ENCODE measurements around the gene ADCY10. TPM values are rescaled to one million over a fixed set of nuclear protein-coding genes. Genes with fewer than 3 reads are reported as not detected.
"Not testable (repeated sequence)": the region's sequence is repeated elsewhere in the genome, so short reads cannot be mapped to it uniquely, and the experiment has no call there.

The ADCY10 gene
- total RNA-seq, 6 experiments from 2014 or later, result 0.12 to 0.22 (median 0.17) TPM; not detected in 2

GRCh38 chr1:167933788-167934187 is 19.9 kb upstream of the ADCY10 start:
- H3K36me3 Mint-ChIP-seq (ENCODE audit: low read depth), result peaks cover 4% of the 10 kb centered on the region; the same call in 1 of the 2 replicates

GRCh38 chr1:167929725-167930124 is 15.8 kb upstream of the ADCY10 start:
- Mint-ChIP-seq H3K4me3 (no peak overlapping the region), H3K27me3 (ENCODE audit: insufficient read depth) (no peaks in the 10 kb centered on the region), H3K36me3 (ENCODE audit: low read depth) (peaks cover 4% of the 10 kb centered on the region; the same call in 1 of the 2 replicates), H3K9me3 (no peaks in the 10 kb centered on the region), H3K4me1 (ENCODE audit: low read depth) (peaks cover 26% of the 10 kb centered on the region), H3K27ac (no peak overlapping the region)
- TF ChIP-seq CTCF (IDR thresholded peaks at IDR 0.05), result no peak
- no peak for DNase-seq

More at GRCh38 chr1:167933788-167934187, 19.9 kb upstream of the ADCY10 start:
- Mint-ChIP-seq H3K9me3 (no peaks in the 10 kb centered on the region), H3K27ac (peak overlapping the region; percentile 100; the same call in 1 of the 2 replicates), H3K4me3 (peak overlapping the region; percentile 95), H3K4me1 (ENCODE audit: low read depth) (peaks cover 29% of the 10 kb centered on the region), H3K27me3 (ENCODE audit: insufficient read depth) (no peaks in the 10 kb centered on the region)
- TF ChIP-seq CTCF (IDR thresholded peaks at IDR 0.05), result no peak
- no peak for DNase-seq

GRCh38 chr1:167928919-167929318 is 15.0 kb upstream of the ADCY10 start:
- not testable (repeated sequence) for H3K36me3 Mint-ChIP-seq (ENCODE audit: low read depth); H3K27ac Mint-ChIP-seq; DNase-seq

GRCh38 chr1:167928457-167928852 is 14.5 kb upstream of the ADCY10 start:
- Mint-ChIP-seq H3K27ac (no peak overlapping the region), H3K4me3 (no peak overlapping the region), H3K4me1 (ENCODE audit: low read depth) (peaks cover 19% of the 10 kb centered on the region), H3K36me3 (ENCODE audit: low read depth) (peaks cover 2% of the 10 kb centered on the region; the same call in 1 of the 2 replicates), H3K9me3 (no peaks in the 10 kb centered on the region), H3K27me3 (ENCODE audit: insufficient read depth) (no peaks in the 10 kb centered on the region)
- DNase-seq, result no peak
- no peak for TF ChIP-seq CTCF (IDR thresholded peaks at IDR 0.05)

More at GRCh38 chr1:167928919-167929318, 15.0 kb upstream of the ADCY10 start:
- H3K4me1 Mint-ChIP-seq (ENCODE audit: low read depth), result peaks cover 20% of the 10 kb centered on the region
- not testable (repeated sequence) for H3K27me3 Mint-ChIP-seq (ENCODE audit: insufficient read depth); H3K4me3 Mint-ChIP-seq; H3K9me3 Mint-ChIP-seq

- peaks cover 7% of the 10 kb centered on the region; the same call in 1 of the 2 replicates for H3K36me3 Mint-ChIP-seq (ENCODE audit: low read depth)
- DNase-seq, result no peak
- no peak overlapping the region for H3K27ac Mint-ChIP-seq
- H3K9me3 Mint-ChIP-seq, result no peaks in the 10 kb centered on the region
- TF ChIP-seq CTCF (IDR thresholded peaks at IDR 0.05), result no peak
- H3K4me1 Mint-ChIP-seq (ENCODE audit: low read depth), result peaks cover 21% of the 10 kb centered on the region
- no peak overlapping the region for H3K4me3 Mint-ChIP-seq
- H3K27me3 Mint-ChIP-seq (ENCODE audit: insufficient read depth), result no peaks in the 10 kb centered on the region
Measured at GRCh38 chr1:167927046-167927754, 13.3 kb upstream of the ADCY10 start.

GRCh38 chr1:167926486-167926997 is 12.6 kb upstream of the ADCY10 start:
- H3K27ac Mint-ChIP-seq, result no peak overlapping the region
- H3K27me3 Mint-ChIP-seq (ENCODE audit: insufficient read depth), result no peaks in the 10 kb centered on the region

More at GRCh38 chr1:167926486-167926997, 12.6 kb upstream of the ADCY10 start:
- H3K4me1 Mint-ChIP-seq (ENCODE audit: low read depth), result peaks cover 28% of the 10 kb centered on the region
- DNase-seq, result no peak
- no peaks in the 10 kb centered on the region for H3K9me3 Mint-ChIP-seq
- peaks cover 7% of the 10 kb centered on the region; the same call in 1 of the 2 replicates for H3K36me3 Mint-ChIP-seq (ENCODE audit: low read depth)
- TF ChIP-seq CTCF (IDR thresholded peaks at IDR 0.05), result no peak
- H3K4me3 Mint-ChIP-seq, result no peak overlapping the region
